Urinary bladder (tissue), 4 donors: ENCODE measurements around the gene SP6. TPM values are rescaled to one million over a fixed set of nuclear protein-coding genes. Genes with fewer than 3 reads are reported as not detected.
A peak's percentile ranks its signal among the peaks of the same experiment; 100 is the strongest.

ENCODE experiments used
- DNase-seq: peaks from one replicate; pipeline ENCODE4 v3.0.0-alpha.2; 2015; ENCODE audit errors: extremely low spot score
- H3K27ac ChIP-seq: one replicate; pipeline ENCODE4 v1.5.1; 2013; ENCODE audit warnings: low read depth, mild to moderate bottlenecking, moderate library complexity
- H3K36me3 ChIP-seq: one replicate; pipeline ENCODE4 v1.6.1; 2013; ENCODE audit warnings: mild to moderate bottlenecking, moderate library complexity; ENCODE audit not compliant: insufficient read depth
- H3K4me1 ChIP-seq: one replicate; pipeline ENCODE4 v1.6.1; 2013; ENCODE audit warnings: mild to moderate bottlenecking, moderate library complexity; ENCODE audit not compliant: insufficient read depth
- H3K4me3 ChIP-seq: one replicate; pipeline ENCODE4 v1.5.1; 2013; ENCODE audit warnings: low read depth, low read length
- WGBS: extraction: QIAGEN DNeasy Blood & Tissue Kit; methylation state at CpG from one replicate; pipeline ENCODE4 v1.1.7; 2013; 5-methylcytosine and 5-hydroxymethylcytosine counted together
- polyA plus RNA-seq: library from polyadenylated mRNA; stranded (reverse); fragments of 200-250 nt; gene quantifications from one replicate; pipeline ENCODE4 v1.2.3, GENCODE V29; 2013
- total RNA-seq: library from RNA; depleted of rRNA; stranded (reverse); fragments of >200 nt; gene quantifications from one replicate; pipeline ENCODE4 v1.2.3, GENCODE V29; 2014
- donor health status: healthy with polysubstance abuse.
- donor health status: healthy.

Gene SP6
- total and polyA plus RNA-seq, 2 donors = 2.2 to 2.3 TPM

- no peak for DNase-seq
- H3K36me3 ChIP-seq = peaks cover 10% of the 10 kb centered on the region
- H3K4me1 ChIP-seq = no peaks in the 10 kb centered on the region
- WGBS = 89% methylated on average over 4 of the region's 4 CpGs
- H3K27ac ChIP-seq = no peak overlapping the region
- no peak overlapping the region for H3K4me3 ChIP-seq
These were observed 27.4 kb downstream of the SP6 start for GRCh38 chr17:47823519-47823918.

DNA sequence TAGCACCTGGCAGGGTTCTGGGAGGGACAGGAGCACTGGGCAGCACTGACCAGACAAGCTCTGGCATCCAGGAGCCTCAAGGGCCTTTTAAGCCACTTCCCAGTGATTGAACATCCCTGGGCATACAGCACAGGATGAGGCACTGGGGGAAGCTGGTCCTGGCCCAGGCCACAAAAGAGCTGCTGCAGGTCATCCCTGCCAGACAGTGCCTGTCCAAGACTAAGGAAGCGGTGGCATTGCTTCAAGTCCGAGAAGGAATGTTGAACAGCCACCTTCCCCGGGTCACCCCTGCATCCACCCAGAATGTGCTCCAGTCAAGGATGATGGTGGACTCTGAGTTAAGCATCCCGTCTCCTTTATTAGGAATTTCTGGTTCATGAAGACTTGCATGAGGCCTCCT lies 28.2 kb downstream of the SP6 start:
- peaks cover 10% of the 10 kb centered on the region for H3K36me3 ChIP-seq
- WGBS = 91% methylated on average over 4 of the region's 4 CpGs
- no peak for DNase-seq
- H3K4me1 ChIP-seq = no peaks in the 10 kb centered on the region
- H3K27ac ChIP-seq = no peak overlapping the region
- no peak overlapping the region for H3K4me3 ChIP-seq

GRCh38 chr17:47821424-47822391 lies 29.3 kb downstream of the SP6 start, which contains the start of gene OSBPL7:
Gene OSBPL7, minus strand, starts transcription at chr17:47821794. Its CDS starts 1,516 bp downstream, at chr17:47820278.
- Histone ChIP-seq H3K4me3 (peak within 1 kb of the TSS; percentile 58), H3K4me1 (no peaks in the 10 kb centered on the region), H3K36me3 (peaks cover 5% of the 10 kb centered on the region), H3K27ac (peak within 1 kb of the TSS; percentile 43)
- 5% methylated on average over 21 of the region's 21 CpGs for WGBS
- peak; percentile 69 for DNase-seq

DNA sequence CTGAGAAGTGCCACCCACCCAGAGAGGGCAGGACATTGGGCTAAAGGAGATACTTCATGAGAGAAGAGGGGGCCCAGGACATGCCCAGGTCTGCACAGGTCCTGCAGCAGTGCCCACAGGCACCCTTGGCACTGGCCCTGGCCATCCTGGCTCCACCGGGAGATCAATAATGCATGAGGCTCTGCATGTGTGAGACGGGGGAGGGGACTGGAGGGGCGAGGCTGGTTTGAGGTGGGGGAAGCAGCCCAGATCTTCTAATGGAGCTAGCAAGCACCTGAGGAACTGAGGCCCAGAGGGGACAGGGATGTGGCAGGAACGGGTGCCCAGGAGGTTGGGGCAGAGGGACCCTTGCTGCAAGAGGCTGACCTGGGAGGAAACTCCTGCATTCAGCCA lies 29.9 kb downstream of the SP6 start:
- H3K4me1 ChIP-seq = no peaks in the 10 kb centered on the region
- H3K36me3 ChIP-seq = peaks cover 2% of the 10 kb centered on the region
- H3K4me3 ChIP-seq = peak overlapping the region; percentile 58
- peak overlapping the region; percentile 43 for H3K27ac ChIP-seq
- DNase-seq = no peak
- WGBS = 9% methylated on average over 4 of the region's 4 CpGs

- no peak overlapping the region for H3K4me3 ChIP-seq
- WGBS = 63% methylated on average over 12 of the region's 12 CpGs
- no peak overlapping the region for H3K27ac ChIP-seq
- H3K36me3 ChIP-seq = peaks cover 2% of the 10 kb centered on the region
- DNase-seq = no peak
- H3K4me1 ChIP-seq = no peaks in the 10 kb centered on the region
These were observed 30.8 kb downstream of the SP6 start for GRCh38 chr17:47820033-47820789.

GRCh38 chr17:47819475-47819874 lies 31.5 kb downstream of the SP6 start:
- no peaks in the 10 kb centered on the region for H3K4me1 ChIP-seq
- H3K4me3 ChIP-seq = no peak overlapping the region
- H3K36me3 ChIP-seq = peaks cover 5% of the 10 kb centered on the region
- DNase-seq = no peak
- no peak overlapping the region for H3K27ac ChIP-seq
- WGBS = 82% methylated on average over 10 of the region's 10 CpGs

DNA sequence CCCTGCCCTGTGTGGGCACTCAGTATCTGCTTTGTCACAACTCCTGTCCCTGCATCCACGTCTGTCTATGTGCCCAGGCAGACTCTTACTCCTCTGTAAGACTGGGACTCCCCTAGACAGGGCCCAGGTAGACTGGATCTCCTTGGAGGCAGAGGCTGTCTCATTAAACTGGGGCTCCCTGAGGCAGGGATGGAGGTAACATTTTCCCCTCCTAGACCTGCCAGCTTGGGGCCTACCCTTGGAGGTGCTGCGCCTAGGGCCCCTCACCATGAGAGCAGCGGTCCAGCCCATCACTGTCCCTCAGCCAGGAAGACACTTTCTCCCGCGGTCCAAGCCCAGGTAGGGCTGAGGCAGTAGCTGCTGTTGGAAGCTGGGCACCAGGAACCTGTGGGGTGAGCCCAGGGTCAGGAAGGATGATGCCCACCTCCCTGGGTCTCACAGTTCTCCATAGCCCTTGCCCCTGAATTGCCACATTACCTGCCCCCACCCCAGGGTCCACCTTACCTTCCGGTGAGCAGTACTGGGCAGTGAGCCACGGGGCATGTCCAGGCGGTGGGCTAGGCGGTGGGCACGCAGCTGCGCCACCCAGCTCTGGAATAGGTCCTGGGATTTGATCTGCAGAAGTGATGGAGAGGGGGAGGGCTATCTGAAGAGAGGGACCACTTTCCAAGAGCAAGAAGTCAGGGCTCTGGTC lies 32.8 kb downstream of the SP6 start:
- WGBS = 93% methylated on average over 11 of the region's 11 CpGs
- Histone ChIP-seq H3K27ac (no peak overlapping the region), H3K4me3 (no peak overlapping the region), H3K4me1 (no peaks in the 10 kb centered on the region), H3K36me3 (peaks cover 3% of the 10 kb centered on the region)
- DNase-seq = no peak

DNA sequence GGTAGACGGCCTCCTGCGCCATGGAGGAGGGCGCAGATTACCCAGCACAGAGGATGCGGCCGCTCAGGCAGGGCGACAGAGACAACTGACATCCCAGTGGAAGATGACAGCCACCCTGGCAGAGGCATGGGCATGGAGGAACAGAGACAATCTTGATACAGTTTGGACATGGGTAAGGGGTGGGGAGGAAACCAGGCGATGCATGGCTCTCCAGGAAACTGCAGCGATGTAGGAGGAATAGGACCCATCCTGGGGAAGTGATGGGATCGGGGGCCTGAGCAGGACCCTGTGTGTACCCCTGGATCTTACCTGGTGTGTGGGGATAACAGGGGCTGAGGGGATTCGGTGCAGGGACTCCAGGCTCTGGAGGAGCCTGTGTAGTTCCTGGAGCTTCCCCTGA lies 34.0 kb downstream of the SP6 start:
- no peak for DNase-seq
- no peaks in the 10 kb centered on the region for H3K4me1 ChIP-seq
- 96% methylated on average over 10 of the region's 10 CpGs for WGBS
- peaks cover 3% of the 10 kb centered on the region for H3K36me3 ChIP-seq
- no peak overlapping the region for H3K4me3 ChIP-seq
- no peak overlapping the region for H3K27ac ChIP-seq

DNA sequence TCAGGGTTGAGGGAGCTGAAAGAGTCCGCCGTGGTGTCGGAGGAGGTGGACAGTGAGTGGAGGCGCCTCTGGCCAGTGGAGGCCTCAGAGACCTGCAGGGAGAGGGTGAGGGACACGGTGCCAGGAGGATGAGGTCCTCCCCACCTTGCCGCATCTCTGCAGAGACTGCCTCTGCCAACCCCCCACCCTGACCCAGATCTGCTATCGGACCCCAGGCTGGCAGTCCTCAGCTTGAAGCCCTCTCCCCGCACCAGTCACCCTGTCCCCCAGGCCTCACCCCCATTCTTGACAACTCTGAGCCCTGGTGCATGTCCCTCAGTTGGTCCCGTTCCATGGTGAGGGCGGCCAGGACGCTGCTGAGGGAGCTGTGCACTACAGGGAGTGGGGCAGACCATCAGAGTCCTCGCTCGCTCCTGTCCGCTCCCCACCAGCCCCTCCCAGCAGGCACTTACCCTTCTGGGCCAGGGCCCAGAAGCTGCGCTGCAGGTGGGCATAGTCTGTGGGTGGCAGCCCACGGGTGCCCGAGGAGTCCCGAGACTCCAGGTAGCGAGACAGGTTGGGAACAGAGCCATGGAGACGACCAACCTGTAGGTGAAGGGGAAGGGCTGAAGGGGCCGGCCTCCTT lies 34.7 kb downstream of the SP6 start:
- H3K4me1 ChIP-seq = no peaks in the 10 kb centered on the region
- H3K36me3 ChIP-seq = peaks cover 3% of the 10 kb centered on the region
- no peak for DNase-seq
- no peak overlapping the region for H3K27ac ChIP-seq
- WGBS = 93% methylated on average over 21 of the region's 21 CpGs
- H3K4me3 ChIP-seq = no peak overlapping the region

DNA sequence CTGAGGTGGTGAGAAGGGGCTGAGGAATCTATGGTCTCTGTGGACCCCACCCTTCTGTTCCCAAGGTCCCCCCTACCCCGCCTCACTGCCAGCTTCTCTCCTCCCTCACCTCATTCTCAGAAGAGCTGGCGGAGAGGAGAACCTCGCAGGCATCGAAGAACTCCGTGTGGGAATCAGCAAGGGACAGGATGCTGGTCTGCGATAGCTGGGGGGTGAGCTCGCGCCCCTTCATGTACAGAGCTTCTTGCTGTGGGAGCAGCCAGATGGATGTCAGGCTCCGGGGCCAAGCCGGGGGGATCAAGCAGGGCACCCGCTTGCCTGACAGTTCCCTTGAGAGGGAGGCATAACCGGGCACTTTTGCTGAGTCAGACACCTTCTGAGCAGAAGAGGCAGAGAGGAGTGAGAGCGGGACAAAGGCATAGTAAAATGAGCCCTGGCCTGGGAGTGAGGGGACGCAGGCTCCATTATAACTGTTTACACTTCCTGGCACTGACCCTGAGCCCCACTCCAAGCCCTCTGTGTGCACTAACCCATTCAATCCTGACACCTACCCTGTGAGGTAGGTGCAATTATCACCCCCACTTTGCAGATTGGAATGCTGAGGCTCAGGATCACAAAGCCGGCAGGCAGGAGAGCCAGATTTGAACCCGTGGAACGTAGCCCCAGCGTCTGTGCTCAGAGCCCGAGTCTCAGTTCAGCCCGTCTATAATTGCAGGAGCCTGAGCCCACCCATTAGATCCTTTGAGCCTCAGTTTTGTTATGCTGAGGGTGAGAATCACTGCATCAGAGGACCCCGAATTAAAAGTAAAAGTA lies 35.7 kb downstream of the SP6 start:
- peaks cover 3% of the 10 kb centered on the region for H3K36me3 ChIP-seq
- H3K4me3 ChIP-seq = no peak overlapping the region
- no peaks in the 10 kb centered on the region for H3K4me1 ChIP-seq
- H3K27ac ChIP-seq = no peak overlapping the region
- 92% methylated on average over 21 of the region's 21 CpGs for WGBS
- no peak for DNase-seq

GRCh38 chr17:47813512-47814031 lies 37.4 kb downstream of the SP6 start:
- Histone ChIP-seq H3K27ac (no peak overlapping the region), H3K36me3 (peaks cover 3% of the 10 kb centered on the region), H3K4me1 (no peaks in the 10 kb centered on the region), H3K4me3 (no peak overlapping the region)
- 94% methylated on average over 22 of the region's 22 CpGs for WGBS
- no peak for DNase-seq

DNA sequence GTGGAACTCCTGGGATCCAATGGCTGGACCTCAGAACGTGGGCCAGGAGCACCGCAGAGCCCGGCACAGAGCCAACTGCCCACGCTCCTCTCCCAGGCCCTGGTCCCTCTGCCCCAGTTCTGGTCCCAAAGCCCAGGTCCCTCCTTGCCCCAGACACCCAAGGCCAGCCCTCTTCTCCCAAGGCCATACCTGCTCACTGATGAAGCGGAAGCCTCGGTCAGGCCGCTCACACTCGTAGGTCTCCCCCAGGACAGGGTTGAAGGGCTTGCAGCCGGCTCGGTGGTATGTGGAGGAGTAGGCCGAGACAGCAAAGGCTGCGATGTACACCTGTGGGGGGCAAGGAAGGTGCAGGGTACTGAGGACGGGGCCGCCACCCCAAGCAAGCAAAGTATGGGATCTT lies 37.9 kb downstream of the SP6 start:
- no peak for DNase-seq

More for the DNA sequence above, 37.9 kb downstream of the SP6 start:
- H3K36me3 ChIP-seq = peaks cover 3% of the 10 kb centered on the region
- no peak overlapping the region for H3K4me3 ChIP-seq
- no peaks in the 10 kb centered on the region for H3K4me1 ChIP-seq
- H3K27ac ChIP-seq = no peak overlapping the region
- 94% methylated on average over 14 of the region's 14 CpGs for WGBS
